ENCODE data around the gene LCN1. TPM values are rescaled to one million over a fixed set of nuclear protein-coding genes. Genes with fewer than 3 reads are reported as not detected.
A peak's percentile ranks its signal among the peaks of the same experiment; 100 is the strongest.

Gene LCN1
- polyA plus RNA-seq, 1 donor (not counting 4 experiments of a cell fraction or from before 2014, with no cell fraction given), result not detected

DNA sequence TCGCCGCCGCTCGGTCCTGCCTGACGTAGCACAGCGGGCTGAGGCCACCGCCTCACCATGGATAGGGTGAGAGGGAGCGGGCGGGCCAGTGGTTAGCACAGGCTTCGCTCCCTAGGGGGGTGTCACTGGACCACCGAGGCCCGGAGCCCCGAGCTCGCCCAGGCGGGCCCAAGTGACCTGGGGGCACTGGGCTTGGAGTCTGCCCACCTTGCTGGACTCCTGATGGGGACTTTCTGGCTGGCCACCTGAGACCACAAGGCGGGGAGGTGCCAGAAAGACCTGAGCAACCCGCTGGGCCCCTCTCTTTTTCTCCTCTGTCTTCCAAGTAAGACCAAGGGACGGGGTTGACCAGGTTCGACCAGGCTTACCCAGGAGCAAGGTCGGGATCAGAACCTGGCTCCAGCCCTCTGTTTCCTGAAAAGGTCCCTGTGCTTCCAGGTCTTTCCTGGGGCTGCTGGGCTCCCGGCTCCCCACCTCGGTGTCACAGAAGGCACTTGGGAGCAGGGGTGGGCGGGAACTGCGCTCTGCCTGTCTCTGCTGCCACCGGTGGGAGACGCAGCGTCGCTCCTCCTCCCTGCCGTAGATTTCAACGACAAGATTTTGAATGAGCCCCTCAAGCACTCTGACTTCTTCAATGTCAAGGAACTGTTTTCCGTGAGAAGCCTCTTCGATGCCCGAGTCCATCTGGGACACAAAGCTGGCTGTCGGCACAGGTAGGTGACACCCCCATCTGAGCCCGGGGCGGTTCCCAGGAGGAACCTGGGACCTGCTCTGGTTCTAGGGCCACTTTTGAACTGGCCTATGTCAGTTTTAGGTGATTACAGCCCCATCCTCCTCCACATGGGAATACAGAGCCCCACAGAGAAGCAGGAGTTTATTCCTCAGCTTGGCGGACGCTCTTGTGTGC, 19.7 kb upstream of the LCN1 start:
- Histone ChIP-seq H3K4me3 (ENCODE audit: control insufficient read depth in 2 of 3, extremely low read depth in 1 of 3, insufficient read depth in 2 of 3, low read depth in 1 of 3, low read length in 3 of 3) (peak overlapping the region; percentile 84 to 93 (median 84)), H2AFZ (ENCODE audit: control insufficient read depth, low read length) (peak overlapping the region; percentile 77), H3K27me3 (ENCODE audit: control insufficient read depth, extremely low read depth, insufficient read depth, low read length) (no peaks in the 10 kb centered on the region), H3K79me2 (ENCODE audit: control insufficient read depth, insufficient read depth, low read length) (peaks cover 31% of the 10 kb centered on the region), H3K9me1 (ENCODE audit: control insufficient read depth, extremely low read depth, insufficient read depth, low read length) (no peaks in the 10 kb centered on the region), H4K20me1 (ENCODE audit: control insufficient read depth, extremely low read depth, insufficient read depth, low read length) (peaks cover 5% of the 10 kb centered on the region), H3K4me2 (ENCODE audit: control insufficient read depth, extremely low read depth, insufficient read depth, low read depth, low read length) (peak overlapping the region; percentile 93), H3K9ac (ENCODE audit: control insufficient read depth, extremely low read depth, insufficient read depth, low read length) (peak overlapping the region; percentile 90), H3K9me3 (ENCODE audit: control insufficient read depth, low read depth, low read length) (no peaks in the 10 kb centered on the region), H3K27ac (ENCODE audit: control insufficient read depth, insufficient read depth, low read length) (peak overlapping the region; percentile 78), H3K36me3 (ENCODE audit: control insufficient read depth in 2 of 2, extremely low read depth in 1 of 2, insufficient read depth in 2 of 2, low read length in 2 of 2) (peaks cover 21 to 24% of the 10 kb centered on the region in 2 experiments), H3K4me1 (ENCODE audit: control insufficient read depth, extremely low read depth, insufficient read depth, low read length) (peaks cover 14% of the 10 kb centered on the region)
- FAIRE-seq (no peak), DNase-seq (ENCODE audit: low read depth, low spot score) (no peak)
- dilution Hi-C loops (cut with MboI; ENCODE audit: extremely low pct_ligation_motif_present, low sequenced_read_pairs), result no loop called here
- TF ChIP-seq EZH2 (IDR thresholded peaks at IDR 0.05; ENCODE audit: low read length), result no peak
- TF ChIP-seq, protein P1, sequence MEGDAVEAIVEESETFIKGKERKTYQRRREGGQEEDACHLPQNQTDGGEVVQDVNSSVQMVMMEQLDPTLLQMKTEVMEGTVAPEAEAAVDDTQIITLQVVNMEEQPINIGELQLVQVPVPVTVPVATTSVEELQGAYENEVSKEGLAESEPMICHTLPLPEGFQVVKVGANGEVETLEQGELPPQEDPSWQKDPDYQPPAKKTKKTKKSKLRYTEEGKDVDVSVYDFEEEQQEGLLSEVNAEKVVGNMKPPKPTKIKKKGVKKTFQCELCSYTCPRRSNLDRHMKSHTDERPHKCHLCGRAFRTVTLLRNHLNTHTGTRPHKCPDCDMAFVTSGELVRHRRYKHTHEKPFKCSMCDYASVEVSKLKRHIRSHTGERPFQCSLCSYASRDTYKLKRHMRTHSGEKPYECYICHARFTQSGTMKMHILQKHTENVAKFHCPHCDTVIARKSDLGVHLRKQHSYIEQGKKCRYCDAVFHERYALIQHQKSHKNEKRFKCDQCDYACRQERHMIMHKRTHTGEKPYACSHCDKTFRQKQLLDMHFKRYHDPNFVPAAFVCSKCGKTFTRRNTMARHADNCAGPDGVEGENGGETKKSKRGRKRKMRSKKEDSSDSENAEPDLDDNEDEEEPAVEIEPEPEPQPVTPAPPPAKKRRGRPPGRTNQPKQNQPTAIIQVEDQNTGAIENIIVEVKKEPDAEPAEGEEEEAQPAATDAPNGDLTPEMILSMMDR (optimal IDR thresholded peaks at IDR 0.05 in 1 of 3, IDR thresholded peaks at IDR 0.05 in 1 of 3, conservative IDR thresholded peaks at IDR 0.05 in 1 of 3; ENCODE audit: extremely low read depth in 1 of 3, insufficient read depth in 2 of 3, low read length in 3 of 3), result no peak

DNA sequence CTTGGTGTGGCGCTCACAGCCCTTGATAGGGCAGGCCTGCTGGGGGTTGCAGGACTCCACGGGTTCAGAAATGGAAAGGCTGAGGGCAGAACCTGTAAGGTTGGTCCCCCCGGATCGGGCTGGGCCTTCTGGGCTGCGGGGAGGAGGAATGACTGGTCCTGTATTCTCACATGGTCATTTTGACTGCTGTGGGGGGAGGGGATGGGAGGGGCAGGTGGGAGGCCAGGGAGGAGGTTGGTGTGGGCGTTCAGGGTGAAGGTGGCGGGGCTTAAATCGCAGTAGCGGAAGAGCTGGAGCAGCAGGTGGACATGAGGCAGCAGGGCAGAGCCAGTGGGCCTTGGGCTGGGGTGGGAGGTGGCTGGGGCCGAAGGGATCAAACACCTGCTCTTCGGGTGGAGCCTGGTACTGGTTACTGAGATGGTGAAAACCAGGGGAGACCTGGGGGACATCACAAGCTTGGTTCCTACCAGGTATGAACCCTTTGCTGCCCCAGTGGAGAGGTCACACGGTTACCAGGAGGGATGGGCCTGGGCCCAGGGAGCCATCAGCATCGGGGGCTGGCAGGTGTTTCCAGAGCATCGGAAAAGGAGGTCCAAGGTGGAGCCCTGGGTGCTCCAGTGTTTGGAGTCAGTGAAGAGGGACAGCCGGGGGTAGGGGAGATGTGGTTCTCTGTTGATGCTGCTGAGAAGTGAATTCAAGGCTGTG, 18.9 kb upstream of the LCN1 start:
- H3K27me3 ChIP-seq (ENCODE audit: control insufficient read depth, extremely low read depth, insufficient read depth, low read length), result no peaks in the 10 kb centered on the region
- peaks cover 21 to 24% of the 10 kb centered on the region in 2 experiments for H3K36me3 ChIP-seq (ENCODE audit: control insufficient read depth in 2 of 2, extremely low read depth in 1 of 2, insufficient read depth in 2 of 2, low read length in 2 of 2)
- peaks cover 14% of the 10 kb centered on the region for H3K4me1 ChIP-seq (ENCODE audit: control insufficient read depth, extremely low read depth, insufficient read depth, low read length)
- H3K9me1 ChIP-seq (ENCODE audit: control insufficient read depth, extremely low read depth, insufficient read depth, low read length), result no peaks in the 10 kb centered on the region
- peaks cover 5% of the 10 kb centered on the region for H4K20me1 ChIP-seq (ENCODE audit: control insufficient read depth, extremely low read depth, insufficient read depth, low read length)
- H3K79me2 ChIP-seq (ENCODE audit: control insufficient read depth, insufficient read depth, low read length), result peaks cover 31% of the 10 kb centered on the region
- no peak overlapping the region for H2AFZ ChIP-seq (ENCODE audit: control insufficient read depth, low read length)
- no peaks in the 10 kb centered on the region for H3K9me3 ChIP-seq (ENCODE audit: control insufficient read depth, low read depth, low read length)
- DNase-seq (ENCODE audit: low read depth, low spot score) (no peak), FAIRE-seq (no peak)
- dilution Hi-C loops (cut with MboI; ENCODE audit: extremely low pct_ligation_motif_present, low sequenced_read_pairs), result no loop called here
- H3K4me2 ChIP-seq (ENCODE audit: control insufficient read depth, extremely low read depth, insufficient read depth, low read depth, low read length), result peak overlapping the region; percentile 93
- peak overlapping the region in 2 of 3 experiments; percentile 84 for H3K4me3 ChIP-seq (ENCODE audit: control insufficient read depth in 2 of 3, extremely low read depth in 1 of 3, insufficient read depth in 2 of 3, low read depth in 1 of 3, low read length in 3 of 3)
- H3K27ac ChIP-seq (ENCODE audit: control insufficient read depth, insufficient read depth, low read length), result no peak overlapping the region
- peak overlapping the region; percentile 90 for H3K9ac ChIP-seq (ENCODE audit: control insufficient read depth, extremely low read depth, insufficient read depth, low read length)
- no peak for TF ChIP-seq EZH2 (IDR thresholded peaks at IDR 0.05; ENCODE audit: low read length)
- TF ChIP-seq, protein P1 (optimal IDR thresholded peaks at IDR 0.05 in 1 of 3, IDR thresholded peaks at IDR 0.05 in 1 of 3, conservative IDR thresholded peaks at IDR 0.05 in 1 of 3; ENCODE audit: extremely low read depth in 1 of 3, insufficient read depth in 2 of 3, low read length in 3 of 3), result no peak
